Spleen (tissue), 11 donors: ENCODE measurements around the gene CD72. TPM values are rescaled to one million over a fixed set of nuclear protein-coding genes. Genes with fewer than 3 reads are reported as not detected.
"Not testable (repeated sequence)": the region's sequence is repeated elsewhere in the genome, so short reads cannot be mapped to it uniquely, and the experiment has no call there.

ENCODE experiments used
- DNase-seq: peaks from one replicate; pipeline ENCODE4 v3.0.0-alpha.2; 2020
- H3K27ac ChIP-seq, 8 donors: fragments of 200-600 bp; sonication (generic) in 7 of 8; 1 replicate in 4 of 8; 2 replicates in 4 of 8; pipeline versions ENCODE4 v1.5.0 to v1.8.0; 2016 to 2021; ENCODE audit warnings: inconsistent platforms in 4 of 8, mild to moderate bottlenecking in 4 of 8, moderate library complexity in 1 of 8
- H3K27me3 ChIP-seq, 7 donors: fragments of 200-600 bp; sonication (generic) in 6 of 7; replicated peaks in 1 of 7; 1 replicate in 4 of 7; 2 replicates in 3 of 7; pipeline versions ENCODE4 v1.5.0 to v1.8.0; 2016 to 2021; ENCODE audit warnings: inconsistent platforms in 3 of 7, mild to moderate bottlenecking in 1 of 7
- H3K36me3 ChIP-seq, 6 donors: fragments of 200-600 bp; sonication (generic) in 5 of 6; 1 replicate in 4 of 6; 2 replicates in 2 of 6; pipeline versions ENCODE4 v1.5.0 to v1.8.0; 2016 to 2021; ENCODE audit warnings: inconsistent platforms in 2 of 6
- H3K4me1 ChIP-seq, 6 donors: fragments of 200-600 bp; sonication (generic) in 5 of 6; 1 replicate in 3 of 6; 2 replicates in 3 of 6; pipeline versions ENCODE4 v1.5.0 to v1.8.0; 2016 to 2021; ENCODE audit warnings: inconsistent platforms in 3 of 6
- H3K4me3 ChIP-seq, 8 donors: fragments of 200-600 bp; sonication (generic) in 7 of 8; 1 replicate in 4 of 8; 2 replicates in 4 of 8; pipeline versions ENCODE4 v1.5.0 to v1.8.0; 2016 to 2021; ENCODE audit warnings: inconsistent platforms in 4 of 8, mild to moderate bottlenecking in 4 of 8, moderate library complexity in 2 of 8
- H3K9me3 ChIP-seq, 8 donors: fragments of 200-600 bp; sonication (generic) in 7 of 8; 1 replicate in 4 of 8; 2 replicates in 4 of 8; pipeline versions ENCODE4 v1.5.0 to v1.8.0; 2016 to 2021; ENCODE audit warnings: inconsistent platforms in 4 of 8
- POLR2A ChIP-seq, 3 donors: fragments of 450-650 bp; IDR thresholded peaks; one replicate each; pipeline ENCODE4 v1.5.1; 2017; ENCODE audit warnings: antibody characterized with exemption in 3 of 3, mild to moderate bottlenecking in 1 of 3
- POLR2AphosphoS5 ChIP-seq, 3 donors: sonication (generic); formaldehyde crosslinking; IDR thresholded peaks; one replicate each; pipeline ENCODE4 v1.5.1; 2017; ENCODE audit warnings: antibody characterized with exemption in 3 of 3
- WGBS, 5 donors: extraction: QIAGEN DNeasy Blood & Tissue Kit in 3 of 5; methylation state at CpG; one replicate each; pipeline versions ENCODE4 v1.1.5 to v1.1.7; 2013 to 2018; 5-methylcytosine and 5-hydroxymethylcytosine counted together
- intact Hi-C: fragments of 100-400 bp; cut with DNase I; formaldehyde crosslinking; loops from one replicate; pipeline ENCODE4 v1.15.0; 2023; ENCODE audit warnings: low total_unique reads
- polyA plus RNA-seq, 3 donors: library from polyadenylated mRNA; stranded (reverse); fragments of 200-250 nt; gene quantifications; one replicate each; pipeline ENCODE4 v1.2.1, GENCODE V29; 2013
- total RNA-seq, 7 donors: library from RNA; depleted of rRNA in 3 of 7; stranded (reverse); fragments of >200 nt in 3 of 7; fragmentation: NEBNext Ultra II Directional in 4 of 7; extraction: Animal tissue kit (Norgen Biotek cat#: 25700) in 4 of 7; gene quantifications; one replicate each; pipeline versions ENCODE4 v1.1.0 to v1.2.1, GENCODE V29; 2016 to 2021
- TF ChIP-seq, protein P1 (sequence below), 11 experiments: fragments of 200-600 bp in 7 of 11; fragments of 450-650 bp in 4 of 11; sonication (generic) in 4 of 11; IDR thresholded peaks in 8 of 11; conservative IDR thresholded peaks in 3 of 11; 1 replicate in 7 of 11; 2 replicates in 4 of 11; pipeline versions ENCODE4 v1.4.0 to v1.8.0; 2016 to 2021; ENCODE audit warnings: antibody characterized with exemption in 11 of 11, inconsistent platforms in 4 of 11, mild to moderate bottlenecking in 1 of 11
- donor health status: healthy with polysubstance abuse.
- donor health status: DM: no; HTN: no; CAD: no; lungs with moderate emphysema.
- donor health status: DM: no; HTN: no; CAD: no.
- donor health status: Bipolar disorder and iron deficiency.
- donor health status: healthy.
- donor health status: DM: no; HTN: no; CAD: no.
- donor health status: DM: yes; HTN: yes; CAD: no.

Gene CD72
- total and polyA plus RNA-seq, 10 donors = 74.4 to 160 (median 121) TPM

DNA sequence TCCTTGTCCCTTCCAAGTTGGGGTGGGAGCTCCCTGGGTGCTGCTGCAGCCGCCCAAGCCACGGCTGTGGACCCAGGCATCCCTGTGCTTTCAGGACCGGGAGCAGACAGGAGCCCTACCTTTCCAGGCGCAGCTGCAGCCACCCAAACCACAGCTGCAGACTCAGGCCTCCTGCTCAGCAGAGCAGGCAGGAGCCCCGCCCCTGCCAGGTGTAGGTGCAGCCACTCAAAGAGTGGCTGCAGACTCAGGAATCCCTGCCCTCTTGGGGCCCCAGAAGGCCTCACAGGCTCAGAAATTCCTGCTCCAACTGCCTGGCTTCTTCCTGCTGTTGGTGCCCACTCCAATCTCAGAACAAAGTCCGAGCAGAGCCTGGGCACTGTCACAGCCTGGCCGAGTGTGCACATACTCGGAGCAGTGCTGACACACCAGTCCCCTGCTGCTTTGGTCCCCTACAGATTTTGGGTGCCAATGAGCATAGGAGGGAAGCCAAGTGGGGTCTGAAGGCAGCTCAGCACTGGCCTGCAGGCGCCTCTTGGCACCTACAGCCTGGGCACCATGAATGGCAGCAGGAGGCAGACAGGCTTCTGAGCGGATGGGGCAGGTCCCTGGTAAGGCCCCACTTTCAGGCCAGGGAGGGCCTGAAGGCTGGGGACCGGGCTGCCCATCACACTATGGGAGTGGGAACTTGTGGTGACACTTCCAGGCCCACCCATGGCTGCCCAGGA is 19.2 kb downstream of the CD72 start:
- TF ChIP-seq POLR2A (IDR thresholded peaks at IDR 0.05) = no peak
- TF ChIP-seq, protein P1, sequence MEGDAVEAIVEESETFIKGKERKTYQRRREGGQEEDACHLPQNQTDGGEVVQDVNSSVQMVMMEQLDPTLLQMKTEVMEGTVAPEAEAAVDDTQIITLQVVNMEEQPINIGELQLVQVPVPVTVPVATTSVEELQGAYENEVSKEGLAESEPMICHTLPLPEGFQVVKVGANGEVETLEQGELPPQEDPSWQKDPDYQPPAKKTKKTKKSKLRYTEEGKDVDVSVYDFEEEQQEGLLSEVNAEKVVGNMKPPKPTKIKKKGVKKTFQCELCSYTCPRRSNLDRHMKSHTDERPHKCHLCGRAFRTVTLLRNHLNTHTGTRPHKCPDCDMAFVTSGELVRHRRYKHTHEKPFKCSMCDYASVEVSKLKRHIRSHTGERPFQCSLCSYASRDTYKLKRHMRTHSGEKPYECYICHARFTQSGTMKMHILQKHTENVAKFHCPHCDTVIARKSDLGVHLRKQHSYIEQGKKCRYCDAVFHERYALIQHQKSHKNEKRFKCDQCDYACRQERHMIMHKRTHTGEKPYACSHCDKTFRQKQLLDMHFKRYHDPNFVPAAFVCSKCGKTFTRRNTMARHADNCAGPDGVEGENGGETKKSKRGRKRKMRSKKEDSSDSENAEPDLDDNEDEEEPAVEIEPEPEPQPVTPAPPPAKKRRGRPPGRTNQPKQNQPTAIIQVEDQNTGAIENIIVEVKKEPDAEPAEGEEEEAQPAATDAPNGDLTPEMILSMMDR (IDR thresholded peaks at IDR 0.05 in 8 of 11, conservative IDR thresholded peaks at IDR 0.05 in 3 of 11) = no peak
- no peak for TF ChIP-seq POLR2AphosphoS5 (IDR thresholded peaks at IDR 0.05)
- Histone ChIP-seq H3K36me3 (no peaks in the 10 kb centered on the region), H3K9me3 (peaks cover 1 to 10% (median 8%) of the 10 kb centered on the region in 8 donors), H3K27ac (no peak overlapping the region), H3K27me3 (no peaks in the 10 kb centered on the region), H3K4me1 (peaks cover 0 to 28% (median 15%) of the 10 kb centered on the region in 6 donors), H3K4me3 (no peak overlapping the region)
- no peak for DNase-seq
- intact Hi-C loops = no loop called here
- 73 to 93% (median 86%) methylated on average over 2 to 11 of the region's 11 CpGs for WGBS, 5 donors

DNA sequence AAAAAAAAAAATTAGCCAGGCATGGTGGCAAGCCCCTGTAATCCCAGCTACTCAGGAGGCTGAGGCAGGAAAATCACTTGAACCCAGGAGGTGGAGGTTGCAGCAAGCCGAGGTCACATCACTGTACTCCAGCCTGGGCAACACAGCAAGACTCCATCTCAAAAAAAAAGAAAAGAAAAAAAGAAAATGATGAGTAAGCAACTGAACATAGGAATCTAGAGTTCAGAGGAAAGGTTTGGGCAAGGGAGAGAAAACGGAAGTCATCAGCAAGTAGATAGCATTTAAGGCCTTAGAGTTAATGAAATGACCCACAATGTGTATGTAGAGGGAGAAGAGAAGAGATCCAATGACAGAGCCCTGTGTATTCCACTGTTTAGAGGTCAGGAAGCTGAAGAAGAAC is 21.3 kb downstream of the CD72 start:
- 86 to 94% (median 86%) methylated on average over 2 of the region's 2 CpGs for WGBS, 5 donors

DNA sequence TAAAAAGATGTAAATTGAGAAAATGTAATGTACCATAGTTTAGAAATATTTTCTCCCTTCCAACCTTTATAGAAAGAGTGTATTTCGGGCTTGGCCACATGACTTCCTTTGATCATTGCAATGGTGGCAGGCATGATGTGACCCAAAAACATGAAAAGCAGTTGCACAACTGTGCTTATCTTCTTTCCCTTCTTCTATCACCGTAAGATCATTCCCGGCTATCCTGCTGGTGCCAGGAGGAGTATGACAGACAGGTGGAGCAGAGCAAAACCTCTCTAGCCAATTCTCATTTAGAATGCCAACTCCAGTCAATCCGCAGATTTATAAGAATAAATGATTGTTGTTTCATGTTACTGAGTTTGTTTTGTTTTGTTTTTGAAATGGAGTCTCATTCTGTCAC is 23.7 kb downstream of the CD72 start:
- H3K27me3 ChIP-seq = no peaks in the 10 kb centered on the region
- H3K4me3 ChIP-seq = no peak overlapping the region
- no peaks in the 10 kb centered on the region for H3K36me3 ChIP-seq
- intact Hi-C loops = no loop called here
- TF ChIP-seq POLR2A (IDR thresholded peaks at IDR 0.05) (no peak), POLR2AphosphoS5 (IDR thresholded peaks at IDR 0.05) (no peak)
- TF ChIP-seq, protein P1 (IDR thresholded peaks at IDR 0.05 in 8 of 11, conservative IDR thresholded peaks at IDR 0.05 in 3 of 11) = no peak
- no peak overlapping the region for H3K27ac ChIP-seq
- no peak for DNase-seq
- 89 to 97% (median 92%) methylated on average over 4 of the region's 4 CpGs for WGBS, 5 donors
- H3K4me1 ChIP-seq = peaks cover 0 to 11% (median 3%) of the 10 kb centered on the region in 6 donors
- peaks cover 8 to 37% (median 31%) of the 10 kb centered on the region in 8 donors for H3K9me3 ChIP-seq

More for the DNA sequence above, 21.3 kb downstream of the CD72 start:
- H3K27ac ChIP-seq, intact Hi-C loops, DNase-seq, H3K4me3 ChIP-seq, H3K27me3 ChIP-seq, H3K36me3 ChIP-seq: not testable (repeated sequence)
- Histone ChIP-seq H3K4me1 (peaks cover 0 to 15% (median 3%) of the 10 kb centered on the region in 6 donors), H3K9me3 (peaks cover 8 to 31% (median 29%) of the 10 kb centered on the region in 8 donors)

DNA sequence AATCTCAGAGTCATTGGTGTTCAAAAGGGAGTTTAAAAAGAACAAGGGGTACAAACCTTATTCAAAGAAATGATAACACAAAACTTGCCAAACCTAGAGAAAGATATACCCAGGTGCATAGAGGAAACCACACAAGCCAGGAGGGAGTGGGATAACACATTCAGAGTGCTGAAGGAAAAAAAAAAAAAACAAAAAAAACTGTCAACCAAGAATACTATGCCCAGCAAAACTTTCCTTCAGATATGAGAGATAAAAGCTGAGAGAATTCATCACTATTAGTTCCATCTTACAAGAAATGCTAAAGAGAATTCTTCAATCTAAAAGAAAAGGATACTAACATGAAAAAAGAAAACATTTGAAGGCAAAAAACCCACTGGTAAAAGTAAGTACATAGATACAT is 24.6 kb downstream of the CD72 start:
- Histone ChIP-seq H3K4me3 (no peak overlapping the region), H3K36me3 (no peaks in the 10 kb centered on the region), H3K9me3 (peaks cover 8 to 37% (median 31%) of the 10 kb centered on the region in 8 donors), H3K4me1 (peaks cover 0 to 2% (median under 1%) of the 10 kb centered on the region in 6 donors), H3K27me3 (no peaks in the 10 kb centered on the region), H3K27ac (no peak overlapping the region)
- no peak for DNase-seq
- intact Hi-C loops = no loop called here
- TF ChIP-seq POLR2AphosphoS5 (IDR thresholded peaks at IDR 0.05) = no peak
- TF ChIP-seq, protein P1 (IDR thresholded peaks at IDR 0.05 in 8 of 11, conservative IDR thresholded peaks at IDR 0.05 in 3 of 11) = no peak
- TF ChIP-seq POLR2A (IDR thresholded peaks at IDR 0.05) = no peak

DNA sequence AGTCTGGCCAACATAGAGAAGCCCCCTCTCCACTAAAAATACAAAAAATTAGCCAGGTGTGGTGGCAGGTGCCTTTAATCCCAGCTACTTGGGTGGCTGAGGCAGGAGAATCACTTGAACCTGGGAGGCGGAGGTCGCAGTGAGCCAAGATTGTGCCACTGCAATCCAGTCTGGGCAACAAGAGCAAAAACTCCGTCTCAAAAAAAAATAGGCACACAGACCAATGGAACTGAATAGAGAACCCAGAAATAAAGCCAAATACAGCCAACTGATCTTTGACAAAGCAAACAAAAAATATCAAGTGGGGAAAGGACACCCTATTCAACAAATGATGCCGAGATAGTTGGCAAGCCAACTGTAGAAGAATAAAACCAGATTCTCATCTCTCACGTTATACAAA is 29.7 kb downstream of the CD72 start:
- H3K4me3 ChIP-seq, intact Hi-C loops, H3K27me3 ChIP-seq, DNase-seq, H3K4me1 ChIP-seq, H3K27ac ChIP-seq, H3K36me3 ChIP-seq: not testable (repeated sequence)
- 87 to 98% (median 98%) methylated on average over 5 of the region's 5 CpGs for WGBS, 5 donors
- H3K9me3 ChIP-seq = peaks cover 2 to 44% (median 37%) of the 10 kb centered on the region in 8 donors

DNA sequence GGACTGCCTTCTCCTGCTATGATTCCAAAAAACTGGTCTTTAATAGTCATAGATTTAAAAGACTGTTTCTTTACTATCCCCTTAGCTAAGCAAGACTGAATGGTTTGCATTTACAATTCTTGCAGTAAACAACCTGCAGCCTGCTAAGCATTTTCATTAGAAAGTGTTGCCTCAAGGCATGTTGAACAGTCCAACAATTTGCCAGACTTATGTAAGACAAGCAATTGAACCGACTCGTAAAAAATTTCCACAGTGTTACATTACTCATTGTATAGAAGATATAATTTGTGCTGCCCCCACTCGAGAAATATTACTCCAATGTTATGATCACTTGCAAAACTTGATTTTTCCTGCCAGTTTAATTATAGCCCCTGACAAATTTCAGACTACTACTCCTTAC is 33.5 kb downstream of the CD72 start:
- peaks cover 0 to 14% (median 0%) of the 10 kb centered on the region in 6 donors for H3K36me3 ChIP-seq
- H3K4me3 ChIP-seq, H3K27ac ChIP-seq, intact Hi-C loops, H3K27me3 ChIP-seq, DNase-seq, H3K4me1 ChIP-seq: not testable (repeated sequence)
- WGBS, 5 donors = 88 to 97% (median 94%) methylated on average over 3 of the region's 3 CpGs
- peaks cover 0 to 43% (median 36%) of the 10 kb centered on the region in 8 donors for H3K9me3 ChIP-seq

DNA sequence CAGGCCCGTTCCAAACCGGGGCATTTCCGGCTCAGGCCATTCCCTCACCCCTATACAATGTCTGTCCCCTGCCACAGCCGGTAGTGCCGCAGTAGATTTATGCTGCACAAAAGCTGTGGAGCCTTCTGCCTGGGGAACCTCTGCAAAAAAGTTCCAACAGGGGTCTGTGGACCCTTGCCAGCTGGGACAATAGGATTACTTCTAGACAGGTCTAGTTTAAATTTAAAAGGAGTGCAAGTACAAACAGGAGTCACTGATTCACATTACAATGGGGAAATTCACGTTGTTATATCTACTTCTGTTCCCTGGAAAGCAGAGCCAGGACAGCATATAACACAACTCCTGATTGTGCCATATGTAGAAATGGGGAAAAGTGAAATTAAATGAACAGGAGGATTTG is 34.7 kb downstream of the CD72 start:
- H3K4me1 ChIP-seq, intact Hi-C loops: not testable (repeated sequence)

More for the DNA sequence above, 34.7 kb downstream of the CD72 start:
- Histone ChIP-seq H3K9me3 (peaks cover 0 to 55% (median 48%) of the 10 kb centered on the region in 8 donors), H3K36me3 (peaks cover 0 to 14% (median 0%) of the 10 kb centered on the region in 6 donors)
- H3K4me3 ChIP-seq, H3K27ac ChIP-seq, DNase-seq, H3K27me3 ChIP-seq: not testable (repeated sequence)
- WGBS, 5 donors = 72 to 88% (median 77%) methylated on average over 6 of the region's 6 CpGs
